Neuron (in vitro differentiated cells): ENCODE measurements around the gene SH3TC1.

ENCODE experiments used
- H2AFZ ChIP-seq: one replicate; pipeline ENCODE4 v1.6.1; 2013; ENCODE audit warnings: low read depth, mild to moderate bottlenecking, inconsistent platforms, low read length, moderate library complexity
- H3K27me3 ChIP-seq: one replicate; pipeline ENCODE4 v1.6.1; 2013; ENCODE audit warnings: low read length; ENCODE audit not compliant: insufficient read depth
- H3K36me3 ChIP-seq: one replicate; pipeline ENCODE4 v1.6.1; 2013; ENCODE audit warnings: low read length; ENCODE audit not compliant: insufficient read depth
- H3K4me1 ChIP-seq: one replicate; pipeline ENCODE4 v1.6.1; 2013; ENCODE audit warnings: low read length; ENCODE audit not compliant: insufficient read depth
- H3K4me3 ChIP-seq: 2 replicates; pipeline ENCODE4 v1.5.1; 2013; ENCODE audit warnings: mild to moderate bottlenecking, low read length, moderate library complexity
- H3K9me3 ChIP-seq: one replicate; pipeline ENCODE4 v1.6.1; 2013; ENCODE audit warnings: low read length

Gene SH3TC1

GRCh38 chr4:8250227-8250626 is 51.1 kb downstream of the SH3TC1 start:
- no peak overlapping the region for H3K4me3 ChIP-seq
- H3K9me3 ChIP-seq = no peaks in the 10 kb centered on the region
- H3K27me3 ChIP-seq = peaks cover 5% of the 10 kb centered on the region
- no peak overlapping the region for H2AFZ ChIP-seq
- no peaks in the 10 kb centered on the region for H3K4me1 ChIP-seq
- no peaks in the 10 kb centered on the region for H3K36me3 ChIP-seq

GRCh38 chr4:8250637-8251036 is 51.5 kb downstream of the SH3TC1 start:
- Histone ChIP-seq H3K9me3 (no peaks in the 10 kb centered on the region), H3K27me3 (peaks cover 5% of the 10 kb centered on the region), H3K4me1 (no peaks in the 10 kb centered on the region), H3K4me3 (no peak overlapping the region), H2AFZ (no peak overlapping the region), H3K36me3 (no peaks in the 10 kb centered on the region)

DNA sequence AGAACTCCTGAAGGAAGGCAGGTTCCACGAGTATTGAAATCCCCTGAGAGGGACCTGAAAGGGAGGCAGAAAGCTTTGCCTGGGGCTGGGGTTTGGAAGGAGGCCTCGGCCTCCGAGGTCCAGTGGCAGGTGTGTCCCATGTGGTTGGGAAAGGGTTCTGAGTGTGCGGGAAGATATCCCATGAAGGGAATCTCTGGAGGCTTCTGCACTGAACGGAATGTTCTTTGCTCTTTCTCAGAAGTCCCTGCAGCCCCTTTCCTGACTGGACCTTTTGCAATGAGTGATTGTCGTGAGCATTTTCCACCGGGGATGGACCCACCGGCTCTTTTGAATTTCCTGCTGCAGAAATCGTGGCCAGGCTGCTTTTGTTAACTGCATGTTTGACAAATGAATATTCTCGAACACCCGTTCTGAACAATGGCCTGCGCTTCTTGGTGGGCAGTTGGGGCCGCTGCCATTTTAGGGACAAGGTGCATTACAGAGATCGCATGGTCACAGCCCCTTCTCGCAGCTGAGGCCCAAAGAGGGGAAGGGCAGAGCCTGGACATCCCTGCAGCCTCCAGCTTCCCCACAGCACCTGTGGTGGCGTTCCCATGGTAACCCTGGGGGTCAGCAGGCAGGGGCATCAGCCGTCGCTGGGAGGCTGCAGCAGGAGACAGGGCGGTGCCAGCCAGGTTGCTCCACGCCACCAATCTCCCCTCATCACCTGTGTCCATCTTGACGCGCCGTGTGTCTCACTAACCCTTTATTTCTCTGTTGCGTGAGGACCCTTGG is 52.2 kb downstream of the SH3TC1 start:
- no peaks in the 10 kb centered on the region for H3K36me3 ChIP-seq
- H2AFZ ChIP-seq = no peak overlapping the region
- H3K27me3 ChIP-seq = peaks cover 5% of the 10 kb centered on the region
- no peak overlapping the region for H3K4me3 ChIP-seq
- no peaks in the 10 kb centered on the region for H3K4me1 ChIP-seq
- no peaks in the 10 kb centered on the region for H3K9me3 ChIP-seq

GRCh38 chr4:8252301-8253173 is 53.4 kb downstream of the SH3TC1 start:
- peaks cover 5% of the 10 kb centered on the region for H3K27me3 ChIP-seq
- no peaks in the 10 kb centered on the region for H3K9me3 ChIP-seq
- no peak overlapping the region for H3K4me3 ChIP-seq
- H2AFZ ChIP-seq = no peak overlapping the region
- no peaks in the 10 kb centered on the region for H3K4me1 ChIP-seq
- H3K36me3 ChIP-seq = no peaks in the 10 kb centered on the region

DNA sequence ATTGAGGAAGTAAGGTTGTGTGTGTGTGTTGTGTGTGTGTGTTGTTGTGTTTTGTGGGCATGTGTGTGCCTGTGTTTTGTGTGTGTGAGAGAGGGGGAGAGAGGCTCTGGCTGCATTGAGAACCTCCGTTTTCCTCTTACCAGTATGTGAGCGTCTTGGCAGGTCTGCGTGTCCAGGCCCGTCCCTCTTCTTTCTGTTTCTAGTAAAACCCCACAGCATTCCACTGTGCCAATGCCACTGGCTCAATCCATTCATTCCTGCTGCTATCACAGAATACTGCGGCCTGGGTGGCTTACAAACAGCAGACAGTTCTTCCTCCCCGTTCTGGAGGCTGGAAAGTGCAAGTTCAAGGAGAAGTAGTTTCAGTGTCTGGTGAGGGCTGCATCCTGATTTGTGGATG is 55.0 kb downstream of the SH3TC1 start:
- Histone ChIP-seq H3K36me3 (no peaks in the 10 kb centered on the region), H3K4me1 (no peaks in the 10 kb centered on the region), H3K4me3 (no peak overlapping the region), H3K9me3 (no peaks in the 10 kb centered on the region), H3K27me3 (peaks cover 5% of the 10 kb centered on the region), H2AFZ (no peak overlapping the region)

DNA sequence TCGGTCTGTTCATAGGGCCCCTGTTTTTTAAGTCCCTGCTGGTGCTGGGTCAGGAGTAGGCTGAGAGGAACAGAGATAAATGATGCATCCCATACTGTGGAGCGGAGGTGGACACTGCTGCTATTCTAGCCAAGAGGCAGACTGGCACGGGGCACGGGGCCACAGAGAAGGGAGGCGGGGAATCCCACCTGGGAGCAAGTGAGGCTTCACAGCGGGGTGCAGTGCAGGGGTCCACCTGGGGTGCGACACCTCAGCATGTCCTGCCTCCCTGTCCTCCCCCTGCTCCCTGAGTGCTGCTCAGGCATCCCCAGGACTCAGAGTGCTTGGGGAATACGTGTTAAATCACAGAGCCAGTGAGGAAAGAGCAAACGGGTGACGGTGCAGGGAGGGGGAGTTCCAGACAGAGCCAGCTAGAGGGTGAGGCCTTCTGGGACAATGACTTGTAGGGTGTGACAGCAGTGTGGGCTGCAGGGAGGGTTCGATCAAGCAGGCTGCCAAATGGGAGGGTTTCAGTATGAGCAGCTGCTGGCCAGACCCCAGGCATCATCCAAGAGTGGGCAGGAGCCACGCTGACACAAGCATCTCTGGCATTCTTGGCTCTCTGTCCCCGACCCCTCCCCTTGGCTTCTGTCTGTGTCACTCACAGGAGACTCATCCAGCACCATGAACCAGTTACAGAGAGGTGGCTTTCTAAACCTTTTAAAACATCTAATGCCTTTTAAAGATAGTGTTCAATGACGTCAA is 56.8 kb downstream of the SH3TC1 start:
- Histone ChIP-seq H3K4me3 (no peak overlapping the region), H3K4me1 (no peaks in the 10 kb centered on the region)

DNA sequence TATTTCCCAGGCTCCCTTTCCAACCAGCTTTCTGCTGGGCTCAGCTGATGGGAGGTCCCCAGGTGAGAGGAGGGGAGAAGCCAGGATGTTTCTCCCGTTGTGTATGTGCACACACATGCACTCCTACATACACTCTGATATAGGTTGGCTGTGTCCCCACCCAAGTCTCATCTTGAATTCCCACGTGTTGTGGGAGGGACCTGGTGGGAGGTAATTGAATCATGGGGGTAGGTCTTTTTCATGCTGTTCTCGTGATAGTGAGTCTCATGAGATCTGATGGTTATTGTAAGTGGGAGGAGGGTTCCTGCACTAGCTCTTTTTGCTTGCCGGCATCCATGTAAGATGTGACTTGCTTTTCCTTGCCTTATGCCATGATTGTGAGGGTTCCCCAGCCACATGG is 58.8 kb downstream of the SH3TC1 start:
- no peaks in the 10 kb centered on the region for H3K9me3 ChIP-seq
- no peaks in the 10 kb centered on the region for H3K36me3 ChIP-seq
- H3K27me3 ChIP-seq = peaks cover 2% of the 10 kb centered on the region
- H2AFZ ChIP-seq = no peak overlapping the region
- peaks cover 2% of the 10 kb centered on the region for H3K4me1 ChIP-seq
- H3K4me3 ChIP-seq = no peak overlapping the region

More for the DNA sequence above, 56.8 kb downstream of the SH3TC1 start:
- H2AFZ ChIP-seq = no peak overlapping the region
- H3K27me3 ChIP-seq = peaks cover 2% of the 10 kb centered on the region
- H3K36me3 ChIP-seq = no peaks in the 10 kb centered on the region
- no peaks in the 10 kb centered on the region for H3K9me3 ChIP-seq

DNA sequence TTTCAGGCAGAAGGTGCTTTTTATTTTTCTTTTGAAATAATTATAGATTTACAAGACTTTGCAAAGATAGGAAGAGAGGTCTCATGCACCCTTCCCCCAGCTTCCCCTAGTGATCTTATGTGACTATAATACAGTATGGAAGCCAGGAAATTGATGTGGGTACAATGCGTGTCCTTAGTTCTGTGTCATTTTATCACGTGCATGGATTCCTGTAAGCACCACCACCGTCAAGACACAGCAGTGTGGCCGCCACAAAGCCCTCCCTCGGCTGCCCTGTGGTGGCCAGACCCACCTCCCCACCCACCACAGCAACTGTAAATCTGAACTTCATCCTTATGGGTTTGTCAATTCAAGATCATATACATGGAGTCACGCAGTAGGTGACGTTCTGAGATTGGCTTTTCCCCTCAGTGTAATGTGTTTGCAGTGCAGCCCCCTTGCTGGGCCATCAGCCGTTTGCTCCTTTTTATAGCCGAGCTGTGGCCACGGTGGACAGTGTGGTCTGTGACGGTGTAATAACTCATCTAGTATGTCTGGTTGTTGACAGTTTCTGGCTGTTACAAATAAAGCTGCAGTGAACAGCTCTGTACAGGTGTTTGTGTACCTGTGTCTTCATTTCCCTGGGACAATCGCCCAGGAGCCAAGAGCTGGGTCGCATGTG is 59.6 kb downstream of the SH3TC1 start:
- H3K4me1 ChIP-seq = peaks cover 6% of the 10 kb centered on the region
- H3K36me3 ChIP-seq = no peaks in the 10 kb centered on the region
- H3K9me3 ChIP-seq = no peaks in the 10 kb centered on the region
- H3K4me3 ChIP-seq = no peak overlapping the region
- peaks cover 2% of the 10 kb centered on the region for H3K27me3 ChIP-seq
- H2AFZ ChIP-seq = no peak overlapping the region

GRCh38 chr4:8259743-8260430 is 60.8 kb downstream of the SH3TC1 start:
- no peak overlapping the region for H3K4me3 ChIP-seq
- H3K4me1 ChIP-seq = peaks cover 6% of the 10 kb centered on the region
- H3K27me3 ChIP-seq = peaks cover 2% of the 10 kb centered on the region
- no peak overlapping the region for H2AFZ ChIP-seq
- no peaks in the 10 kb centered on the region for H3K9me3 ChIP-seq
- H3K36me3 ChIP-seq = no peaks in the 10 kb centered on the region

DNA sequence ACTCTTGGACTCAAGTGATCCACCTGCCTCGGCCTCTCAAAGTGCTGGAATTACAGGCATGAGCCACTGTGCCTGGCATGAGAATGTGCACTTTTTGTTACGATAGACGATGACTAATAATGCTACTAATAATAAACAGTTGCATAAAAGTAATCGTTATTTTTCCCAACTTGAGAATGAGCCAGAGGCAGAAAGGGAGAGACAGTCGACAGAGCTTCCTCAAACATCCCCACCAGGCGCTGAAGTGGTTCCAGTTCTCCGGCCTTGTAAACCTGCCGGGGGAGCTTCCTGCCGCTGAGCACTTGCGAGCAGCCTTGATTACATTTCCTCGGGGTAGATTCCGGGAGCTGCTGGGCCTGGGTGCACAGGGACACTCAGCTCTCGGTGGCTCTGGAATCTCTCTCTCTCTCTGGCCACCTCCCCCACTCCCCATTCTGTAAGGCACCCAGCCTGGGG is 61.6 kb downstream of the SH3TC1 start:
- H3K36me3 ChIP-seq = no peaks in the 10 kb centered on the region
- H2AFZ ChIP-seq = no peak overlapping the region
- peaks cover 2% of the 10 kb centered on the region for H3K27me3 ChIP-seq
- H3K4me1 ChIP-seq = peaks cover 6% of the 10 kb centered on the region
- no peak overlapping the region for H3K4me3 ChIP-seq
- no peaks in the 10 kb centered on the region for H3K9me3 ChIP-seq

- Histone ChIP-seq H3K4me1 (peaks cover 6% of the 10 kb centered on the region), H3K9me3 (no peaks in the 10 kb centered on the region), H3K4me3 (no peak overlapping the region), H3K36me3 (no peaks in the 10 kb centered on the region), H3K27me3 (peaks cover 2% of the 10 kb centered on the region), H2AFZ (no peak overlapping the region)
Observed at GRCh38 chr4:8261851-8262535, 62.9 kb downstream of the SH3TC1 start.
